BLaER1 treated with 17β-estradiol and CSF1 and Interleukin-3, amounts not matched to agents 10 nM and 100 nM (cell line): ENCODE measurements around the gene LRRC10.

ENCODE experiments used
- H3K27ac ChIP-seq, 11 experiments: shearing (Covaris generic); formaldehyde crosslinking; 2 replicates each; pipeline ENCODE4 v1.8.1; 2022
- H3K27me3 ChIP-seq, 11 experiments: shearing (Covaris generic); formaldehyde crosslinking; 2 replicates each; pipeline ENCODE4 v1.8.1; 2022
- H3K36me3 ChIP-seq, 11 experiments: shearing (Covaris generic); formaldehyde crosslinking; 2 replicates each; pipeline ENCODE4 v1.8.1; 2022
- H3K4me1 ChIP-seq, 10 experiments: shearing (Covaris generic); formaldehyde crosslinking; 2 replicates each; pipeline ENCODE4 v1.8.1; 2022
- H3K4me2 ChIP-seq, 11 experiments: shearing (Covaris generic); formaldehyde crosslinking; 2 replicates each; pipeline ENCODE4 v1.8.1; 2022
- H3K4me3 ChIP-seq, 10 experiments: shearing (Covaris generic); formaldehyde crosslinking; 2 replicates each; pipeline ENCODE4 v1.8.1; 2022
- H3K9ac ChIP-seq, 11 experiments: shearing (Covaris generic); formaldehyde crosslinking; 2 replicates each; pipeline ENCODE4 v1.8.1; 2022
- H3K9me3 ChIP-seq, 11 experiments: shearing (Covaris generic); formaldehyde crosslinking; replicated peaks in 1 of 11; 2 replicates each; pipeline ENCODE4 v1.8.1; 2022
- H4K20me1 ChIP-seq, 11 experiments: shearing (Covaris generic); formaldehyde crosslinking; 2 replicates each; pipeline ENCODE4 v1.8.1; 2022
- Cebpa-rat ChIP-seq, 11 experiments: shearing (Covaris generic); IDR thresholded peaks; 2 replicates each; pipeline ENCODE4 v1.8.1; 2022

Gene LRRC10

DNA sequence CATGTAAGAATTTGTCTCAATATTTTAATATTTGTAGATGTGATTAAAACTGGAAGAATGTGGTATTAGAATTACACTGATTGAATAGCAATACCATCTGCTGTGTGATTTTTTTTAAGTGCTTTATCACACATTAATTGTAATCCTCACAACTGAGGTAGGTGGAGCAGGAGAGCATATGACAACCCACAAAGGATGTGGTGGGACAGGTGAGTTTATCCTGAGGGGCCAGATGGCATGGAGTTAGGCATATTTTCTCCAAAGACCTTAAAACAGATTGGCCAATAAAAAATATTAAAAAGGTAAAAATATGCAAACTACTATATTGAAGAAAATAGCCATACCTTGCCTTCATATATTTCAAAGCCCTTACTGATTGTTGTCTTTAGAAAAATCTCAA is 7.8 kb downstream of the LRRC10 start:
- Histone ChIP-seq H3K4me2 (no peak overlapping the region), H4K20me1 (peaks cover 0 to 50% (median 20%) of the 10 kb centered on the region in 11 experiments; a peak in 15 of 22 replicates), H3K4me1 (peaks cover 0 to 7% (median 4%) of the 10 kb centered on the region in 10 experiments; a peak in 16 of 20 replicates), H3K4me3 (no peak overlapping the region), H3K27me3 (no peaks in the 10 kb centered on the region), H3K9ac (no peak overlapping the region), H3K27ac (no peak overlapping the region), H3K9me3 (peaks cover 0 to 11% (median 7%) of the 10 kb centered on the region in 11 experiments; a peak in 12 of 22 replicates), H3K36me3 (peaks cover 56 to 57% (median 56%) of the 10 kb centered on the region in 11 experiments)
- no peak for TF ChIP-seq Cebpa-rat (IDR thresholded peaks at IDR 0.05)

GRCh38 chr12:69601962-69602685 is 8.6 kb downstream of the LRRC10 start:
- peaks cover 0 to 59% (median 27%) of the 10 kb centered on the region in 11 experiments; a peak in 16 of 22 replicates for H4K20me1 ChIP-seq
- peaks cover 0 to 11% (median 7%) of the 10 kb centered on the region in 11 experiments; a peak in 12 of 22 replicates for H3K9me3 ChIP-seq
- TF ChIP-seq Cebpa-rat (IDR thresholded peaks at IDR 0.05), result no peak
- H3K9ac ChIP-seq, result no peak overlapping the region
- H3K27me3 ChIP-seq, result no peaks in the 10 kb centered on the region
- H3K36me3 ChIP-seq, result peaks cover 64 to 65% (median 65%) of the 10 kb centered on the region in 11 experiments
- H3K4me3 ChIP-seq, result no peak overlapping the region
- H3K27ac ChIP-seq, result no peak overlapping the region
- H3K4me1 ChIP-seq, result no peaks in the 10 kb centered on the region
- no peak overlapping the region for H3K4me2 ChIP-seq

- Histone ChIP-seq H3K4me3 (no peak overlapping the region), H3K9me3 (peaks cover 0 to 11% (median 7%) of the 10 kb centered on the region in 11 experiments; a peak in 12 of 22 replicates), H3K36me3 (peaks cover 77 to 78% (median 78%) of the 10 kb centered on the region in 11 experiments), H3K9ac (no peak overlapping the region), H4K20me1 (peaks cover 0 to 72% (median 40%) of the 10 kb centered on the region in 11 experiments; a peak in 20 of 22 replicates), H3K27ac (no peak overlapping the region), H3K4me1 (no peaks in the 10 kb centered on the region), H3K27me3 (no peaks in the 10 kb centered on the region), H3K4me2 (no peak overlapping the region)
- TF ChIP-seq Cebpa-rat (IDR thresholded peaks at IDR 0.05), result no peak
Observed at GRCh38 chr12:69600804-69601203, 9.9 kb downstream of the LRRC10 start.

GRCh38 chr12:69598174-69598753 is 12.4 kb downstream of the LRRC10 start:
- TF ChIP-seq Cebpa-rat (IDR thresholded peaks at IDR 0.05), result no peak
- H3K9me3 ChIP-seq, result peaks cover 0 to 8% (median 4%) of the 10 kb centered on the region in 11 experiments; a peak in 12 of 22 replicates
- no peak overlapping the region for H3K4me3 ChIP-seq
- H3K4me1 ChIP-seq, result no peaks in the 10 kb centered on the region
- no peaks in the 10 kb centered on the region for H3K27me3 ChIP-seq
- no peak overlapping the region for H3K27ac ChIP-seq
- H3K9ac ChIP-seq, result 0 out of 22 replicates have a peak overlapping the region, but pooled peaks of 1 of the 11 experiments have one; percentile 18
- peaks cover 99 to 100% (median 100%) of the 10 kb centered on the region in 11 experiments for H3K36me3 ChIP-seq
- no peak overlapping the region for H3K4me2 ChIP-seq
- peaks cover 0 to 92% (median 65%) of the 10 kb centered on the region in 11 experiments; a peak in 20 of 22 replicates for H4K20me1 ChIP-seq

DNA sequence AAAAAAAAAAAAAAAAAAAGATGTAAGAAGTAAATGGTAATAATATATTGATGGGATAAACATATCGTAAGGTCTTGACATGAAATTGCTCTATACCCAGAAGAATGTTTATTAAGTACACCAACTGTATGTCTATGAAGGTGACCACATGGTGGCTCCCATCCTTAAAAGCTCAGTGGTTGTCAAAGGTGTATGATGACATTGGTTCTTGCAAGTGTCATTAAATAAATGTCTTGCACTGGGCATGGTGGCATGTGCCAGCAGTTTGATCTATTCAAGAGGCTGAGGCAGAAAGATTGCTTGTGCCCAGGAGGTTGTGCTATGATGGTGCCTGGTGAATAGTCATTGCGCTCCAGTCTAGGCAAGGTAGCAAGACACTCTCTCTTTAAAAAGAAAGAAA is 15.0 kb downstream of the LRRC10 start:
- H3K27me3 ChIP-seq, result no peaks in the 10 kb centered on the region
- no peak overlapping the region for H3K9ac ChIP-seq
- H3K4me1 ChIP-seq, result 0 out of 20 replicates have a peak, but pooled peaks cover 0 to 4% (median 0%) of the 10 kb centered on the region in 10 experiments
- no peak for TF ChIP-seq Cebpa-rat (IDR thresholded peaks at IDR 0.05)
- no peak overlapping the region for H3K27ac ChIP-seq
- H3K9me3 ChIP-seq, result no peaks in the 10 kb centered on the region; a peak in 1 of 22 replicates
- no peak overlapping the region for H3K4me2 ChIP-seq
- H3K36me3 ChIP-seq, result peaks cover 99 to 100% (median 100%) of the 10 kb centered on the region in 11 experiments
- peaks cover 0 to 100% (median 83%) of the 10 kb centered on the region in 11 experiments; a peak in 20 of 22 replicates for H4K20me1 ChIP-seq
- H3K4me3 ChIP-seq, result no peak overlapping the region

GRCh38 chr12:69589082-69589481 is 21.6 kb downstream of the LRRC10 start:
- no peak overlapping the region for H3K27ac ChIP-seq
- no peaks in the 10 kb centered on the region for H3K27me3 ChIP-seq
- no peak for TF ChIP-seq Cebpa-rat (IDR thresholded peaks at IDR 0.05)
- H3K9me3 ChIP-seq, result no peaks in the 10 kb centered on the region
- peaks cover 71 to 82% (median 81%) of the 10 kb centered on the region in 11 experiments for H3K36me3 ChIP-seq
- H3K4me2 ChIP-seq, result no peak overlapping the region
- no peak overlapping the region for H3K9ac ChIP-seq
- no peak overlapping the region for H3K4me3 ChIP-seq
- H3K4me1 ChIP-seq, result peaks cover 8 to 28% (median 14%) of the 10 kb centered on the region in 10 experiments; a peak in 19 of 20 replicates
- peaks cover 0 to 87% (median 74%) of the 10 kb centered on the region in 11 experiments; a peak in 18 of 22 replicates for H4K20me1 ChIP-seq

DNA sequence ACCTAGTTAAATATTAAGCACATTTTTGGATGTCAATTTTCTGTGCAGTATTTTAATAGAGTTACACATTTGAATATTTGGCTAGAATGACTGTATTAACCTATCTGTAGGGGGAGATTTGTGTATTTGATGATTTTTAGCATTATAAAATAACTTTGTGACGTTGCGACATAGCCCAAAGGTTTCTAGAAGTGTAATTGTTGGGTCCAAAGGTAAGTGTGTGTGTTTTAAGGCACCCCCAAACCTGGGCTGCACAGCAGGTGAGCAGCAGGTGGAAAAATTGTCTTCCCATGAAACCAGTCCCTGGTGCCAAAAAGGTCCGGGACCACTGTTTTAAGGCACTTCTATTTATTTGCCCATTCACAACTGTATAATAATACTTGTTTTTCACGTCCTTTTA is 22.2 kb downstream of the LRRC10 start:
- H3K36me3 ChIP-seq, result peaks cover 66 to 77% (median 76%) of the 10 kb centered on the region in 11 experiments
- no peaks in the 10 kb centered on the region for H3K9me3 ChIP-seq
- peaks cover 0 to 81% (median 69%) of the 10 kb centered on the region in 11 experiments; a peak in 17 of 22 replicates for H4K20me1 ChIP-seq
- H3K27me3 ChIP-seq, result no peaks in the 10 kb centered on the region
- no peak overlapping the region for H3K27ac ChIP-seq
- TF ChIP-seq Cebpa-rat (IDR thresholded peaks at IDR 0.05), result peak in 1 of 11 experiments; percentile 76; a peak in 2 of 22 replicates
- H3K4me3 ChIP-seq, result no peak overlapping the region
- peaks cover 8 to 28% (median 14%) of the 10 kb centered on the region in 10 experiments; a peak in 19 of 20 replicates for H3K4me1 ChIP-seq
- H3K4me2 ChIP-seq, result no peak overlapping the region
- H3K9ac ChIP-seq, result no peak overlapping the region

GRCh38 chr12:69585189-69586062 is 25.3 kb downstream of the LRRC10 start, which contains the start of gene CCT2:
Gene CCT2 (plus strand): TSS chr12:69585459. CDS start chr12:69585522, 63 bp downstream.
- TF ChIP-seq Cebpa-rat (IDR thresholded peaks at IDR 0.05), result no peak
- Histone ChIP-seq H3K4me3 (peak within 1 kb of the TSS; percentile 80 to 99 (median 92)), H4K20me1 (peaks cover 0 to 50% (median 46%) of the 10 kb centered on the region in 11 experiments; a peak in 17 of 22 replicates), H3K36me3 (peaks cover 35 to 46% (median 45%) of the 10 kb centered on the region in 11 experiments), H3K9ac (peak within 1 kb of the TSS; percentile 85 to 99 (median 95)), H3K27me3 (no peaks in the 10 kb centered on the region), H3K27ac (peak within 1 kb of the TSS; percentile 67 to 98 (median 95)), H3K9me3 (no peaks in the 10 kb centered on the region), H3K4me1 (peaks cover 8 to 28% (median 14%) of the 10 kb centered on the region in 10 experiments; a peak in 19 of 20 replicates), H3K4me2 (peak within 1 kb of the TSS; percentile 80 to 94 (median 89))
